Measurements from ENCODE around the gene CER1. TPM values are rescaled to one million over a fixed set of nuclear protein-coding genes. Genes with fewer than 3 reads are reported as not detected.

CER1 gene
- total RNA-seq, 4 donors from 2014 or later = 1.9 to 7.6 TPM; not detected in 2

DNA sequence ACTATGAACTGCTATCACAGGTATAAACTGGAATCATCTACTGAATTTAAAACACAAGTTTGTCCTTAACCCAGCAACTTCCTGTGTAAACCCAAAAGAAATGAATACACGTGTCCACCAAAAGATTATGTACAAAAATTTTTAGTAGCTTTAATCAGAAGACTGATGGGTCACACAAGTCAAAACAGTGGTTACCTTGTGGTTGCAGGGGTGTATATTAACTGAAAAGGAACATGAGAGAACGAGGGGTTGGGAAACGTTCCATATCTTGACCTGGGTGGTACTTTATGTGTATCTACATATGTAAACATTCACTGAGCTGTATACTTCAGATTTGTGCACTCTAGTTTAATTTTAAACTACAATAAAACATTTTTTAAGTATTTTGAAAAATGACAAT, 47.9 kb downstream of the CER1 start:
- DNase-seq = no peak
- H3K27me3 ChIP-seq = no peaks in the 10 kb centered on the region
- H3K4me1 ChIP-seq = no peaks in the 10 kb centered on the region
- no peaks in the 10 kb centered on the region for H3K9me3 ChIP-seq
- no peak overlapping the region for H3K27ac ChIP-seq
- no peak for TF ChIP-seq POLR2A (IDR thresholded peaks at IDR 0.05)
- TF ChIP-seq, protein P1, sequence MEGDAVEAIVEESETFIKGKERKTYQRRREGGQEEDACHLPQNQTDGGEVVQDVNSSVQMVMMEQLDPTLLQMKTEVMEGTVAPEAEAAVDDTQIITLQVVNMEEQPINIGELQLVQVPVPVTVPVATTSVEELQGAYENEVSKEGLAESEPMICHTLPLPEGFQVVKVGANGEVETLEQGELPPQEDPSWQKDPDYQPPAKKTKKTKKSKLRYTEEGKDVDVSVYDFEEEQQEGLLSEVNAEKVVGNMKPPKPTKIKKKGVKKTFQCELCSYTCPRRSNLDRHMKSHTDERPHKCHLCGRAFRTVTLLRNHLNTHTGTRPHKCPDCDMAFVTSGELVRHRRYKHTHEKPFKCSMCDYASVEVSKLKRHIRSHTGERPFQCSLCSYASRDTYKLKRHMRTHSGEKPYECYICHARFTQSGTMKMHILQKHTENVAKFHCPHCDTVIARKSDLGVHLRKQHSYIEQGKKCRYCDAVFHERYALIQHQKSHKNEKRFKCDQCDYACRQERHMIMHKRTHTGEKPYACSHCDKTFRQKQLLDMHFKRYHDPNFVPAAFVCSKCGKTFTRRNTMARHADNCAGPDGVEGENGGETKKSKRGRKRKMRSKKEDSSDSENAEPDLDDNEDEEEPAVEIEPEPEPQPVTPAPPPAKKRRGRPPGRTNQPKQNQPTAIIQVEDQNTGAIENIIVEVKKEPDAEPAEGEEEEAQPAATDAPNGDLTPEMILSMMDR (IDR thresholded peaks at IDR 0.05) = no peak
- no peak overlapping the region for H3K4me3 ChIP-seq
- peaks cover 0 to 25% (median 0%) of the 10 kb centered on the region in 3 donors for H3K36me3 ChIP-seq

DNA sequence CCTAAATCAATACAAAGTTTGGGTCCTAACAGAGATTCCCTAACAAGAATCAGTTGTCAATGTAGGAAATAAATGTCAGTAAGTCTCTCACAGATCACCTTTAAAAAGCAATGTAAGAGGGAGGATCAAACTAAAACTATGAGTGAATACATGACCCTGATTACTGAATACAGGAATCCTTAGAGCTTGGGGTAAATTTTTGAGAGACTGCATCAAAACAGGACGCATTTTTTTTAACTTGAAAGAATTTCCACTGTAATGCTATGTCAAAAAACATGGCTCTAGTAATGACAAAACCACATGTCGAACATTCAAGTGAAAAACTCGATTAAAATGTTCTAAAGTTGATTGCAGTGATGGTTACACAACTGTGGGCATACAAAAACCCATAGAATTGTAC, 51.2 kb downstream of the CER1 start:
- no peak overlapping the region for H3K4me3 ChIP-seq
- H3K27ac ChIP-seq = no peak overlapping the region
- H3K9me3 ChIP-seq = no peaks in the 10 kb centered on the region
- H3K36me3 ChIP-seq = peaks cover 0 to 25% (median 0%) of the 10 kb centered on the region in 3 donors
- H3K4me1 ChIP-seq = no peaks in the 10 kb centered on the region
- H3K27me3 ChIP-seq = no peaks in the 10 kb centered on the region
- no peak for DNase-seq
- no peak for TF ChIP-seq POLR2A (IDR thresholded peaks at IDR 0.05)
- TF ChIP-seq, protein P1 (IDR thresholded peaks at IDR 0.05) = no peak

DNA sequence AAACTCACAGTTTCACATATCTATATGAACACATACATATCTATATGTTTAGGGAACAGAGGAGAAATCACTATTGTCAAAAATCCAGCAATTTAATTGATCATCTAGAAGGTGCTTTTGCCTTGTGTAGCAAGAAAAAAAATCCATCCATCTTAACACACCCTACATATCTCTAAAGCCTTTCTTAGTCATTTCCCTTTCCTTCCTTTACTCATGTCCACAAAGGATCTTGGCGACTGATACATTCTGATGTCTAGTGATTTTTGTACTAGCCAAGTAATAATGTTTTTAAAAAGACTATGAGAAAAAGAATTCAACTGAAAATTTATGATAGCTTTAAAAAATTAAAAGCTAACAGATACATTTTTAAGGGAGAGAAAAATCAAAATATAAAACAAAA, 51.8 kb downstream of the CER1 start:
- Histone ChIP-seq H3K27me3 (no peaks in the 10 kb centered on the region), H3K4me3 (no peak overlapping the region), H3K9me3 (no peaks in the 10 kb centered on the region), H3K4me1 (no peaks in the 10 kb centered on the region), H3K36me3 (peaks cover 0 to 25% (median 0%) of the 10 kb centered on the region in 3 donors), H3K27ac (no peak overlapping the region)
- no peak for TF ChIP-seq POLR2A (IDR thresholded peaks at IDR 0.05)
- TF ChIP-seq, protein P1 (IDR thresholded peaks at IDR 0.05) = no peak
- no peak for DNase-seq

Other genes starting within 250 kb of the CER1 start
- 10 to 100 TPM; 12.4 to 52.5 (median 38.2) TPM for gene ZDHHC21, start 29.3 kb downstream of the CER1 start, total RNA-seq
- gene FREM1, start 187.7 kb upstream of the CER1 start, total RNA-seq = 100 to 1,000 TPM in 1 of 4 donors, 10 to 100 TPM in 3; 31.4 to 108 (median 54.0) TPM

All from Peyer's patch (tissue), 4 donors.